ENCODE results near the gene ZNF292. TPM values are rescaled to one million over a fixed set of nuclear protein-coding genes. Genes with fewer than 3 reads are reported as not detected.
"Not testable (repeated sequence)": the region's sequence is repeated elsewhere in the genome, so short reads cannot be mapped to it uniquely, and the experiment has no call there.

ZNF292 gene
- polyA plus RNA-seq, 1 of the 3 experiments (the other 2 are of a cell fraction) = 3.2 TPM

- no peak for TF ChIP-seq CTCF (IDR thresholded peaks at IDR 0.05)
Observed at GRCh38 chr6:87155842-87156815, 764 bp downstream of the ZNF292 start (continued).

GRCh38 chr6:87157596-87157995, 2.2 kb downstream of the ZNF292 start:
- CTCF ChIA-PET = interaction anchor here (1.3 to 1.7 kb wide), 2 partner anchors 12 to 79 kb away, joined by 3 read pairs; no protein-coding TSS in a partner anchor
- H2AFZ ChIP-seq (ENCODE audit: low read depth); H3K9ac ChIP-seq; POLR2A ChIA-PET; H3K9me3 ChIP-seq; DNase-seq; H3K9me2 ChIP-seq; H3K27me3 ChIP-seq (ENCODE audit: insufficient read depth): not testable (repeated sequence)
- H4K20me1 ChIP-seq (ENCODE audit: insufficient read depth) = peaks cover 65% of the 10 kb centered on the region
- peaks cover 92% of the 10 kb centered on the region for H3K79me2 ChIP-seq (ENCODE audit: insufficient read depth)
- H3F3A ChIP-seq (replicated peaks; ENCODE audit: insufficient read depth) = peaks cover 24% of the 10 kb centered on the region
- H3K4me3 ChIP-seq (ENCODE audit: low read depth in 2 of 2, low read length in 1 of 2) = peak overlapping the region in 1 of 2 experiments; percentile 36; a peak in 3 of 4 replicates
- peak overlapping the region in 1 of 2 experiments; percentile 95; a peak in 1 of 4 replicates for H3K27ac ChIP-seq (ENCODE audit: low read depth in 2 of 2, low read length in 1 of 2)
- peaks cover 0 to 16% of the 10 kb centered on the region in 2 experiments for H3K36me3 ChIP-seq (replicated peaks in 1 of 2; ENCODE audit: control insufficient read depth in 1 of 2, insufficient read depth in 2 of 2, low read length in 1 of 2)
- H3K4me1 ChIP-seq (ENCODE audit: control insufficient read depth in 1 of 2, insufficient read depth in 2 of 2, low read depth in 1 of 2, low read length in 1 of 2) = peaks cover 14% of the 10 kb centered on the region in 2 experiments; a peak in 3 of 4 replicates
- WGBS (ENCODE audit: low lambda C conversion rate) = 85% methylated on average over 10 of the region's 10 CpGs
- H3K4me2 ChIP-seq = peak overlapping the region; percentile 74

GRCh38 chr6:87161299-87161698, 5.9 kb downstream of the ZNF292 start:
- Histone ChIP-seq H3K27me3 (ENCODE audit: insufficient read depth) (no peaks in the 10 kb centered on the region), H4K20me1 (ENCODE audit: insufficient read depth) (peaks cover 99% of the 10 kb centered on the region), H3F3A (replicated peaks; ENCODE audit: insufficient read depth) (peaks cover 5% of the 10 kb centered on the region), H2AFZ (ENCODE audit: low read depth) (no peak overlapping the region), H3K27ac (ENCODE audit: low read depth in 2 of 2, low read length in 1 of 2) (no peak overlapping the region), H3K9ac (no peak overlapping the region), H3K36me3 (replicated peaks in 1 of 2; ENCODE audit: control insufficient read depth in 1 of 2, insufficient read depth in 2 of 2, low read length in 1 of 2) (peaks cover 0 to 16% of the 10 kb centered on the region in 2 experiments), H3K9me2 (no peaks in the 10 kb centered on the region), H3K79me2 (ENCODE audit: insufficient read depth) (peaks cover 100% of the 10 kb centered on the region), H3K4me2 (no peak overlapping the region), H3K9me3 (no peaks in the 10 kb centered on the region), H3K4me1 (ENCODE audit: control insufficient read depth in 1 of 2, insufficient read depth in 2 of 2, low read depth in 1 of 2, low read length in 1 of 2) (peaks cover 0 to 6% of the 10 kb centered on the region in 2 experiments; a peak in 2 of 4 replicates), H3K4me3 (ENCODE audit: low read depth in 2 of 2, low read length in 1 of 2) (no peak overlapping the region)
- DNase-seq = no peak
- whole genome bisulfite sequencing (ENCODE audit: low lambda C conversion rate) = 91% methylated on average over 4 of the region's 4 CpGs
- ChIA-PET POLR2A (no interaction called here), CTCF (no interaction called here)
- no peak for TF ChIP-seq TCF12 (IDR thresholded peaks at IDR 0.05)
- TF ChIP-seq ELF1 (IDR thresholded peaks at IDR 0.05) = no peak
- no peak for TF ChIP-seq JUND (IDR thresholded peaks at IDR 0.05)
- no peak for TF ChIP-seq TEAD4 (IDR thresholded peaks at IDR 0.05; ENCODE audit: borderline replicate concordance, insufficient read depth)
- TF ChIP-seq GATA2 (CRISPR knock-in tag; IDR thresholded peaks at IDR 0.05) = no peak
- no peak for TF ChIP-seq CTCF (IDR thresholded peaks at IDR 0.05)
- TF ChIP-seq RXRA (IDR thresholded peaks at IDR 0.05; ENCODE audit: borderline replicate concordance, low read depth) = no peak
- TF ChIP-seq PBX3 (IDR thresholded peaks at IDR 0.05) = no peak
- TF ChIP-seq MAX (IDR thresholded peaks at IDR 0.05; ENCODE audit: low read depth) = no peak
- TF ChIP-seq MEF2A (IDR thresholded peaks at IDR 0.05; ENCODE audit: borderline replicate concordance, low read depth) = no peak
- no peak for TF ChIP-seq YY1 (IDR thresholded peaks at IDR 0.05; ENCODE audit: low read depth)
- no peak for TF ChIP-seq CHD2 (IDR thresholded peaks at IDR 0.05; ENCODE audit: low read length, partially characterized antibody)
- no peak for TF ChIP-seq POLR2AphosphoS5 (IDR thresholded peaks at IDR 0.05; ENCODE audit: low read depth, low read length)
- no peak for TF ChIP-seq NRF1 (IDR thresholded peaks at IDR 0.05; ENCODE audit: low read depth, low read length)
- no peak for TF ChIP-seq EZH2phosphoT487 (IDR thresholded peaks at IDR 0.05; ENCODE audit: borderline replicate concordance, low read depth)

Data from SK-N-SH (cell line).